ENCODE measurements around the gene ARHGEF28. TPM values are rescaled to one million over a fixed set of nuclear protein-coding genes. Genes with fewer than 3 reads are reported as not detected.

ARHGEF28 gene
- total RNA-seq, 2 donors from 2014 or later = 7.6 to 8.0 TPM

- no peak overlapping the region for H3K4me3 ChIP-seq
- no peak overlapping the region for H3K27ac ChIP-seq
- intact Hi-C loops (cut with DNase I) = no loop called here
- no peaks in the 10 kb centered on the region for H3K4me1 ChIP-seq
- no peak for DNase-seq
- H3K9ac ChIP-seq (ENCODE audit: low read depth in 2 of 2, low read length in 2 of 2) = no peak overlapping the region
- H3K36me3 ChIP-seq = no peaks in the 10 kb centered on the region
- no peak for TF ChIP-seq CTCF (IDR thresholded peaks at IDR 0.05)
- no peaks in the 10 kb centered on the region for H3K9me3 ChIP-seq
- no peaks in the 10 kb centered on the region for H3K27me3 ChIP-seq
Measured at GRCh38 chr5:73831066-73831465, 205.1 kb downstream of the ARHGEF28 start.

- no peak overlapping the region for H3K4me3 ChIP-seq
- no peaks in the 10 kb centered on the region for H3K36me3 ChIP-seq
- no peak for DNase-seq
- TF ChIP-seq CTCF (IDR thresholded peaks at IDR 0.05) = no peak
- no peak overlapping the region for H3K27ac ChIP-seq
- H3K27me3 ChIP-seq = no peaks in the 10 kb centered on the region
- intact Hi-C loops (cut with DNase I) = no loop called here
- H3K9ac ChIP-seq (ENCODE audit: low read depth in 2 of 2, low read length in 2 of 2) = no peak overlapping the region
- no peaks in the 10 kb centered on the region for H3K9me3 ChIP-seq
- no peaks in the 10 kb centered on the region for H3K4me1 ChIP-seq
Measured at GRCh38 chr5:73834693-73835092, 208.7 kb downstream of the ARHGEF28 start.

- H3K4me3 ChIP-seq = no peak overlapping the region
- no peak for TF ChIP-seq CTCF (IDR thresholded peaks at IDR 0.05)
- no peak for DNase-seq
- no peaks in the 10 kb centered on the region for H3K27me3 ChIP-seq
- H3K36me3 ChIP-seq = no peaks in the 10 kb centered on the region
- intact Hi-C loops (cut with DNase I) = no loop called here
- no peak overlapping the region for H3K27ac ChIP-seq
- H3K9ac ChIP-seq (ENCODE audit: low read depth in 2 of 2, low read length in 2 of 2) = no peak overlapping the region
- H3K9me3 ChIP-seq = no peaks in the 10 kb centered on the region
- H3K4me1 ChIP-seq = no peaks in the 10 kb centered on the region
Measured at GRCh38 chr5:73835726-73836125, 209.7 kb downstream of the ARHGEF28 start.

GRCh38 chr5:73836607-73837006 is 210.6 kb downstream of the ARHGEF28 start:
- intact Hi-C loops (cut with DNase I) = no loop called here
- no peak overlapping the region for H3K27ac ChIP-seq
- H3K36me3 ChIP-seq = no peaks in the 10 kb centered on the region
- H3K4me3 ChIP-seq = no peak overlapping the region
- H3K27me3 ChIP-seq = no peaks in the 10 kb centered on the region
- H3K9ac ChIP-seq (ENCODE audit: low read depth in 2 of 2, low read length in 2 of 2) = no peak overlapping the region
- no peak for DNase-seq
- H3K9me3 ChIP-seq = no peaks in the 10 kb centered on the region
- H3K4me1 ChIP-seq = no peaks in the 10 kb centered on the region
- TF ChIP-seq CTCF (IDR thresholded peaks at IDR 0.05) = no peak

GRCh38 chr5:73838901-73839300 is 212.9 kb downstream of the ARHGEF28 start:
- Histone ChIP-seq H3K4me3 (no peak overlapping the region), H3K9me3 (no peaks in the 10 kb centered on the region), H3K27ac (no peak overlapping the region), H3K36me3 (no peaks in the 10 kb centered on the region), H3K4me1 (no peaks in the 10 kb centered on the region), H3K27me3 (no peaks in the 10 kb centered on the region), H3K9ac (ENCODE audit: low read depth in 2 of 2, low read length in 2 of 2) (no peak overlapping the region)
- no peak for DNase-seq
- intact Hi-C loops (cut with DNase I) = no loop called here
- TF ChIP-seq CTCF (IDR thresholded peaks at IDR 0.05) = no peak

GRCh38 chr5:73841641-73842040 is 215.6 kb downstream of the ARHGEF28 start:
- Histone ChIP-seq H3K9me3 (no peaks in the 10 kb centered on the region), H3K27ac (no peak overlapping the region), H3K36me3 (no peaks in the 10 kb centered on the region), H3K4me3 (no peak overlapping the region), H3K4me1 (no peaks in the 10 kb centered on the region), H3K27me3 (no peaks in the 10 kb centered on the region), H3K9ac (ENCODE audit: low read depth in 2 of 2, low read length in 2 of 2) (no peak overlapping the region)
- no peak for TF ChIP-seq CTCF (IDR thresholded peaks at IDR 0.05)
- DNase-seq = no peak
- intact Hi-C loops (cut with DNase I) = no loop called here

Measured in colonic mucosa (tissue), 4 donors.